Stimulated activated CD8-positive, alpha-beta memory T cell treated with anti-CD3 and anti-CD28 coated beads, Interleukin-12 subunit alpha, Interleukin-12 subunit beta, amount 100 ng/mL, for 24 hours (primary cell): Measurements from ENCODE around the gene HTRA3.

Experiments used
- DNase-seq: peaks from one replicate; pipeline ENCODE4 v3.0.0-alpha.2; 2020; ENCODE audit errors: extremely low read depth

The HTRA3 gene

DNA sequence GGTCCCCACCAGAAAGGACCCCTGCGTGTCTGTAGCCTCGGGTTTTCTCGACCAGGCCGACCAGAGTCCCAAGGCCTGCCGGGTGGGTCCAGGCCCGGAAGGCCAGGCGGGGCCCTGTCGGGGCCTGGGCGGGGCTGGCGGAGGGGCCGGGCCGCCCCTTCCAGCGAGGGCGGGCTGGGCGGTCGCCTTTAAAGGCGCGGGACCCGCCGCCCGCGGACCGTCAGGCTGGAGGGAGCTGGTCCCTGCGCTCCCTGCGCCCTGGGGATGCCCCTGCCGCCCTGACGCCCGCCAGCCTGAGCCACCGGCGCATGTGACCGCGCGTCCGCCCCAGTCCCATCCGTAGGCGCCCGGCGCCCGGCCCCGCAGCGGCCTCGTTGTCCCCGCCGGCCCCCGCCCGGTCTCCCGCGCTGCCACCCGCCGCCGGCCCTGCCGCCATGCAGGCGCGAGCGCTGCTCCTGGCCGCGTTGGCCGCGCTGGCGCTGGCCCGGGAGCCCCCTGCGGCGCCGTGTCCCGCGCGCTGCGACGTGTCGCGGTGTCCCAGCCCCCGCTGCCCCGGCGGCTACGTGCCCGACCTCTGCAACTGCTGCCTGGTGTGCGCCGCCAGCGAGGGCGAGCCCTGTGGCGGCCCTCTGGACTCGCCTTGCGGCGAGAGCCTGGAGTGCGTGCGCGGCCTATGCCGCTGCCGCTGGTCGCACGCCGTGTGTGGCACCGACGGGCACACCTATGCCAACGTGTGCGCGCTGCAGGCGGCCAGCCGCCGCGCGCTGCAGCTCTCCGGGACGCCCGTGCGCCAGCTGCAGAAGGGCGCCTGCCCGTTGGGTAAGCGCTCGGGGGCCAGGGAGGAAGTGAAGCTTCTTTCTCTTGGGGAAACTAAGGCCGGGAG, at the start of gene HTRA3:
HTRA3 (plus strand) TSS at position 220 of the 883 bp plus-strand sequence; CDS start at position 435, 215 bp downstream.
- no peak for DNase-seq

DNA sequence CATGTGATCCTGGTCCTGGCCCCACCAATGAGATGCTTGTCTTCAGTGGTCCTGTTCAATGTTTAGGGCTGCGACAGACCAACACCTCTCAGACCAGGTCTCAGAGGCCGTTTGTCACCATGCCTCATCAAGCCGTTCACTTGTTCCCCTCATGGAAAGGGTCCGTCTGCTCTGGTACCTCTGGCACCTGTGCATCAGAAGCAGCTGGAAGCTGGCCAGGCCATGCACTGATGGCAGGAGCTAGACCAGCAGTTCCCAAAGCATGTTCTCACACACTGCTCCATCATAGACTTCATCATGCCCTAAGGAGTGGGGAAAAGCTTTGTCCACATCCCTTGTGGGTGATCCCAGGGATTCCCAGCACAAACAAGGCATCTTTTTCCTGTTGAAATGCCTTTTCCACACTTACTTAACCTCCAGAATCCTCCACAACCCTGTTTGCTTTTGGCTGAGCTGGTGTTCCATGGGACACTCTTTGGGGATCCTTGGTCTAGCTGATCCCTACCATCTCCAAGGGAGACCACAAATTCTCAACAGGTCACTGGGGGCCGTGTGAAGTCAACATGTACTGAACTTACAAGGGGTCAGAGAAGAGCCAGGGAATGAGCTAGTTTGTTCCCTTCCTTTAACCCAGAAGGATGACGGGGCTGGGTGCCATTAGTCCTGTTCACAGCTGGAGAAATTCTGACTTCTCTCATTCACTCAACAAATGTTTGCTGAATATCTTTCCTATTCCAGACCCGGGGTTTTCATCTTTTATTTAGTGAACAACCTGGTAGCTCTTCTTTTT, 48.7 kb upstream of the HTRA3 start:
- no peak for DNase-seq

DNA sequence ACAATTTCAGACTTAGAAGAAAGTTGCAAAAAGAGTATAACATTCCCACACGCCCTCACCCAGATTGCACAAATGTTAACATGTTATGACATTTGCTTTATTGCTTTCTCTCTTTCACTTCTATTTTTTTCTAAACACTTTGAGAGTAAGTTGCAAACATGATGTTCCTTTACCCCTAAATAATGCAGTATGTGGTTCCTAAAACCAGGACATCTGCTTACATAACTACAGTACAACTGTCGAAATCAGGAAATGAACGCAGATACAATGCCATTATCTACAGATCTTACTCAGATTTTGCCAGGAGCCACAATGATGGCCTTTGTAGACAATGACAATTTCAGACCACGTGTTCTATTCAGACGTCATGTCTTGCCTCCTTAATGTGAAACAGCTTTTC, 48.1 kb upstream of the HTRA3 start:
- DNase-seq = no peak

DNA sequence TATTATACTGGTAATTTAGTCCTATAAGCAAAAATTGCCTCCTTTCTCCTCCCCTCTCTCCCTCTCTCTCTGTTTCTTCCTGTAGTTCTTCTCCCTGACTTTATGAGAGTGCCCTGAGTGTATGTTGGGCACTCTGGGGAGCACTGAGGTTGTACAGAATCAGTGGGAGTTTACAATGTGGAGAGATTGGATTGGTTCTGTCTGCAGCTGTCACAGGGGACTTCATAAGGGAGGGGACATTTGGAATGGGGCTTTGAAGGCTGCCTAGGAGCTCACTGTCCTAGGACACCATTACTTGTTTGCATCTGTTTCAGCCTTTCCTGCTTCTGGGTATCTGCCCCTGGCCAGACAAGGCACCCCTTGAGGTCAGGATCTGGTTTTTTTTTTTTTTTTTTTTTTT, 47.6 kb upstream of the HTRA3 start:
- no peak for DNase-seq

DNA sequence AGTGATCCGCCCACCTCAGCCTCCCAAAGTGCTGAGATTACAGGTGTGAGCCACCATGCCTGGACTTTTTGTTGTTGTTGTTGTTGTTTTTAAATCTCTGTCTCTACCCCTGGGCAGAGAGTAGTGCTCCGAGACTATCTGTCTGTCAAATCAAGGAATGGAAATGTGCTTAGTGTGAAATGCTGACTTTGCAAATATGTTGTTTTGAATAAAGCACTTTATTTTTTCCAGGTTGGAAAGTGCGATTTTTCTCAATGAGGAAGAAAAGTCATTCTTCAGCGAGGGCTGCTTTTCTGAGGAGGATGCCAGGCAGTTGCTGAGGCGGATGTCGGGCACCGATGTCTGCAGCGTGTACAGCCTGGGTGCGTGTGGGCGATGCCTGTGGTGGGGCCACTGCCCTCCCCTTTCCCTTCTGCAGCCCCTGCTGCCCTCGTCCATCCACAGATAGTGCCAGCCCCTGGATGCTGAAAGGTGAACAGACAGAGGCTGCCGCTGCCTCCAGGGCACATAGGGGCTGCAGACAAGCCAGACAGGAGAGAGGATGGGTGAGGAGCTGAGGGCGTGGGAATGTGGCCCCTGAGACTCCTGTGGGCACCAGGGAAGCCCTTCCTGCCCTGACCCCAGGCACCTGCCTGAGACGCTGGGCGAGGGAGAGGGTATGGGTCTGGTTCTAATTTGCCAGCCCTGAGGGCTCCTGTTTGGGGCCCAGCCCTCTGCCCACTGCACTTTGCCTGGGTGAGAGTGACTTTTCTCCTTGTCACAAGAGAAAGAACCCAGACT, 46.8 kb upstream of the HTRA3 start:
- no peak for DNase-seq

DNA sequence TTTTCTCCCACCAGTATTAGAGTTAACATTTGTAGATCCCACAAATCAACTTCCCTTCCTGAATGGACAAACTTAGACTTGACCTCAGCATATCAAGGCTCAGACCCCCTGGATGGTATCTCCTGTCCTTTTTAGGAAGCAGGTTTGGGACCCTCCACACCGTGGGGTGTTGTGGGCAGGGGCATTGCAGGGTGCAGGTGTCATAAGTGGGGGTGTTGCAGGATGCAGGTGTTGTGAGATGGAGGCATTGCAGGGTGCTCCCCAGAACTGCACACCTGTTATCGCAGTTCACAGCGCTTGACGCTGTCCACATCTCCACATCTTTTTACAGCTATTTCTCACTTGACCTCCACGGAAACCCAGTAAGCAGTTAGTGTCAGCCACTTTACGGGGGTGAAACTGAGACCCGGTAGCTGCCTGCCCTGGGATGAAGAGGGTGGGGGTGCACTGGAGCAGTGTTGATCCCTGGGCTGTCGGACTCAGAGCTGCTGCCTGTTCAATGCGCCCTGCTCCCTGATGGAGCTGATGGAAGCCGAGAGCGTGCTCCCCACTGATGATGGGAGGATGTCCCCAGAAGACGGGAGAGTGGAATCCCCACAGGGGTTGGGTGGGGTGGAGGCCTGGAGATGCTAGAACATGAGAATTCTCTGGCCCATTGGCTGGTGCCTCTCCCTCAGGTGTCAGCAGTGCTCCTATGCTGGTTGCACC, 45.1 kb upstream of the HTRA3 start:
- no peak for DNase-seq

DNA sequence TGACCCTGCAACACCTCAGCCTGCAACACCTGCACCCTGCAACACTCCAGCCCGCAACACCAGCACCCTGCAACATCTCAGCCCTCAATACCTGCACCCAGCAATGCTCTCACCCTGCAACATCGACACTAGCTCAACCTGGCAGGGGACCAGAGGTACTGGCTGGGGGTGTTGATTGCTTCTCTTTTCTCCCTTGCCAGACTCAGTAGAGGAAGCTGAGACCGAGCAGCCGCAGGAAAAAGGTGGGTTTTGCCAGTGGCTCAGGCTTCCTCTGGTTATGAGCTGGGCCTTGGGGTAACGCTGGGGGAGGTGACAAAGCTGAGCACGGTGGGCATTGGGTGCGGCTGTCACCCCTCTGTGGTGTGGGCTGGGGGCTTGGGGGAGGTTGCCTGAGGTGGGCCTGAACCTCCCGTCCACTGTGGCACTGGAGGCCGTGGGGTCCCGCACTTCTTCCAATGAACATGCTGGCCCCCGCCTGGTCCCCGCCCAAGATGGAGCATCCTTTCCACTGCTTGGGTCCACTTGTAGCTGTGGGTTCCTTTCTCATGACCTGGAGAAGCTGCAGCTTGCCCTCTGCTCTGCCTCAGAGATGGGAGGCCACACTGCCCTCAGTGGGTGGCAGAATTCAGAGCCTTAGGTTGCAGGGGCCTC, 44.5 kb upstream of the HTRA3 start:
- no peak for DNase-seq

DNA sequence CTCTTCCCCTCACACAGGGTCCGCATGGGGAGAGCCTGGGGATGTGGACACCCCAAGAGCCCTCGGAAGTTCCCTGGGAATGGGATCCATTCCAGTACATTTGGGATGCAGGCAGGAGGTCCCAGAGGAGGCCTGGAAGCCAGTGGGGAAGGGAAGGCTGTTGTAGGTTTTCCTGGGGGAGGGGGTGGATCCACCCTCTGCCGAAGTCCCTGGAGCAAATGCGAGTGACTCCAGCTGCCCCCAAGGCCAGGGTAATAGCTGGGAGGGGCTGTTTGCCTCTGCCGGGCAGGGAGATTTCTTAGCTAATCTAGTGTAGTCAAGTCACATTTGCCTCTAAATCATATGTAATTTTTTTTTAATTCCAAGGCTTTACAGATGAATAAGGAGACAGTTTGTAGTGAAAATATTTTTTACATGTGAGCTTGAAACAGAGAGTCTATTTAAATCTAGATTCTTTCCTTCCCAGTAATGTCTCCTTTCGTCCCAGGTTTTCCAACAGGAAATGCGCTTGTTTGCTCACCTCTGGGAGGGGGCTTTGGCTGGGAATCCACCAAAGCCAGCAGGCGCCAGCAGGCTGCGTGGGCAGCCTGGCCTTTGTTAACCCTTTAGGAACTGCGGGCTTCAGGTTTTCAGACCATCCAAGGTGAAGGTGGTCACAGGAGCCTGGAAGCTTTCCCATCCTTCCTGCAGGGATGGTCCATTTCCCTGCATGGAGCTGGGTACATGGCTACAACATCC, 43.7 kb upstream of the HTRA3 start:
- no peak for DNase-seq

DNA sequence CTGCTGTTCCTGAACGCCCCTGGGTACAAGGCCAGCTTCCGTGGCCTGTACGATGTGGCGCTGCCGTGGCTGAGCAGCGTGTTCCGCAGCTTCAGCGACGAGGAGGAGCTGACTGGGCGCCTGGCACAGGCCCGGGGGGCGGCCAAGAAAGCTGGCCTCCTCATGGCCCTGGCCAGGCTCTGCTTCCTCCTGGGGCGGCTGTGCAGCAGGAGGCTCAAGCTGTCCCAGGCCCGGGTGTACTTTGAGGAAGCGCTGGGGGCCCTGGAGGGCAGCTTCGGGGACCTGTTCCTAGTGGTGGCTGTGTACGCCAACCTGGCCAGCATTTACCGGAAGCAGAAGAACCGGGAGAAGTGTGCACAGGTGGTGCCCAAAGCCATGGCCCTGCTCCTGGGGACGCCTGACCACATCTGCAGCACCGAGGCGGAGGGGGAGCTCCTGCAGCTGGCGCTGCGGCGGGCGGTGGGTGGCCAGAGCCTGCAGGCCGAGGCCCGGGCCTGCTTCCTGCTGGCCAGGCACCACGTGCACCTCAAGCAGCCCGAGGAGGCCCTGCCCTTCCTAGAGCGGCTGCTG, 42.3 kb upstream of the HTRA3 start:
- DNase-seq = no peak

DNA sequence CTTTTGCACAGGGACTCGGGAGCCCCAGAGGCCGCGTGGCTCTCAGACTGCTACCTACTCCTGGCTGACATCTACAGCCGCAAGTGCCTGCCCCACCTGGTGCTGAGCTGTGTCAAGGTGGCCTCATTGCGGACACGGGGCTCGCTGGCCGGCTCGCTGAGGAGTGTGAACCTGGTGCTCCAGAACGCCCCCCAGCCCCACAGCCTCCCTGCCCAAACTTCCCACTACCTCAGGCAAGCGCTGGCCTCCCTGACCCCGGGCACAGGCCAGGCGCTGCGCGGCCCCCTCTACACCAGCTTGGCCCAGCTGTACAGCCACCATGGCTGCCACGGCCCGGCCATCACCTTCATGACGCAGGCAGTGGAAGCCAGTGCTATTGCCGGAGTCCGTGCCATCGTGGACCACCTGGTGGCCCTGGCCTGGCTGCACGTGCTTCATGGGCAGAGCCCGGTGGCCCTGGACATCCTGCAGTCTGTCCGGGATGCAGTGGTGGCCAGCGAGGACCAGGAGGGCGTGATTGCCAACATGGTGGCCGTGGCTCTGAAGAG, 41.7 kb upstream of the HTRA3 start:
- no peak for DNase-seq

DNA sequence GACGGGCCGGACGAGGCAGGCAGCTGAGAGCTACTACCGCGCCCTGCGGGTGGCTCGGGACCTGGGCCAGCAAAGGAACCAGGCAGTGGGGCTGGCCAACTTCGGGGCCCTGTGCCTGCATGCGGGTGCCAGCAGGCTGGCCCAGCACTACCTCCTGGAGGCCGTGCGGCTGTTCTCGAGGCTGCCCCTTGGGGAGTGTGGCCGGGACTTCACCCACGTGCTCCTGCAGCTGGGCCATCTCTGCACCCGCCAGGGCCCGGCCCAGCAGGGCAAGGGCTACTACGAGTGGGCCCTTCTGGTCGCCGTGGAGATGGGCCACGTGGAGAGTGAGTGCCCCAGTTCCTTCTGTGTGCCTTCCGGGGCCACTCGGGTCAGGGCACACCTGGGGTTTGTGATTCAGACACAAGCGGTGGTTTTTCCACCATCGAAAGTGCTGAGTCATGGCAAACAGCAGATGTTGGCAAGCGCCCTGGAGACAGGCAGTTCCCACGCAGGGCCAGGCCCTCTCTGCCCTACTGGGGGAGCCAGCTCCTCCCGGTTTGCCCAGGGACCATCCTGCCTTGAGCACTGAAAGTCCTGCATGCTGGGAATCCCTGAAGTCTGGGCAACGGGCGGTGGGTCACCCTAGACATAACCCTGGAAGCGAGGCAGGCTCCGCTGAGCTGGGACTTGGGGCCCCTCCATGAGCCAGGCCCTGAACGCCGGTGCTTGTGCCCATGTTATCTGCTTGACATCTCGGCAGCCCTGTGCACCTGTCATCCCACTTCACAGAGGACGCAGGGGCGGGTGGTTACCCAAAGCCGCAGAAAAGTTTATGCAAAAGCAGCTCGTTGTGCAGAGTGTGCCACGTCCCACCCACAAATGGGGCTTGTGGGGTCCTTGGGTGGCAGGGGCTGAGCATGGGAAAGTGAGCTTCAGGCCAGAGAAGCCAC, 41.0 kb upstream of the HTRA3 start:
- peak; percentile 46 for DNase-seq

DNA sequence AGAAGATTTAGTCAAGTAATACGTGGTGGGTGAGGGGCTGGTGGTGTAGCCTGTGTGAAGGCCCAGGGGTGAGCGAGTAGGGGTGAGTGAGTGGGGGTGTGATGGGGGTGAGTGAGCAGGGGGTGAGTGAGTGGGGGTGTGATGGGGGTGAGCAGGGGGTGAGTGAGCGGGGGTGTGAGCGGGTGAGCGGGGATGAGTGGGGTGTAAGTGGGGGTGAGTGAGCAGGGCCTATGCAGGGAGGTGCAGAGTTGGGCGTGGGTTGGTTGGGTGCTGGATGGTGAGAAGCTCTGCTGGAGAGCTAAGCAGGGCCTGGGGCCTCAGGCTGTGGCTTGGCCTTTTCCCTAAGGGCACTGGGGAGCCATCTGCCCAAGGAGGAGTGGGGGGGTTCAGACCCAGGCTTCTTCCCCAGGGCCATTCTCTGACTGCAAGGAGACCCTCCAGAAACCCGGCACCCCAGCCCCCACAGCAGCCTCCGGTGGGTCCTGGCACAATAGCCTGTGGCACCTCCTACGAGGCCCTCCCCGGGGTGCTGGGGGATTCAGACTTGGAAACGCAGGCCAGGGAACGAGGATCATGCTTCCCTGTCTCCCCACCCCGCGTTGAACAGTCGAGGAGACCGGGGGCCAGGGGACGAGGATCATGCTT, 40.1 kb upstream of the HTRA3 start:
- no peak for DNase-seq

DNA sequence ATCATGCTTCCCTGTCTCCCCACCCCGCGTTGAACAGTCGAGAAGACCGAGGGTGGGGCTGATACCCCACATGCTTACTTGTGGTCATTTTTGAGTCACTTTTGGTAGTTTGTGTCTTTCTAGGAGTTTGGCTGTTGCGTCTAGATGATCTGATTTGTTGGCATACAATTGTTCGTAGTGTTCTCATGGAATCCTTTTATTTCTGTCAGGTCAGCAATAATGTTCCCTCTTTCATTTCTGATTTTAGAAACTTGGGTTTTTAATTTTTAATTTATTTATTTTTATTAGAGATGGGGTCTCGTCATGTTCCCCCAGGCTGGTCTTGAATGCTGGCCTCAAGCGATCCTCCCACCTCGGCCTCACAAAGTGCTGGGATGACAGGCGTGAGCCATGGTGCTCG, 39.5 kb upstream of the HTRA3 start:
- no peak for DNase-seq

DNA sequence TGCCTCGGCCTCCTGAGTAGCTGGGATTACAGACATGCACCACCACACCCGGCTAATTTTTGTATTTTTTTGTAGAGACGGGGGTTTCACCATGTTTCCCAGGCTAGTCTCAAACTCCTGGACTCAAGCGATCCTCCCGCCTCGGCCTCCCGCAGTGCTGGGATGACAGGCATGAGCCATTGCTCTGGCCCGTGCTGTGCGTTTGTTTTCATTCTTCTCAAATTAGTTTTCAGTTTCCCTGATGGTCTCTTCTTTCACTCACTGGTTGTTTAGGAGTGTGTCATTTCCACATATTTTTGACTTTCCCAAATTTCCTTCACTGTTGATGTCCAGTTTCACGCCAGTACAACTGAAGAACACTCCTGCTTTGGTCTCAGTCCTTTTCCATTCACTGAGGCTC, 38.7 kb upstream of the HTRA3 start:
- no peak for DNase-seq

DNA sequence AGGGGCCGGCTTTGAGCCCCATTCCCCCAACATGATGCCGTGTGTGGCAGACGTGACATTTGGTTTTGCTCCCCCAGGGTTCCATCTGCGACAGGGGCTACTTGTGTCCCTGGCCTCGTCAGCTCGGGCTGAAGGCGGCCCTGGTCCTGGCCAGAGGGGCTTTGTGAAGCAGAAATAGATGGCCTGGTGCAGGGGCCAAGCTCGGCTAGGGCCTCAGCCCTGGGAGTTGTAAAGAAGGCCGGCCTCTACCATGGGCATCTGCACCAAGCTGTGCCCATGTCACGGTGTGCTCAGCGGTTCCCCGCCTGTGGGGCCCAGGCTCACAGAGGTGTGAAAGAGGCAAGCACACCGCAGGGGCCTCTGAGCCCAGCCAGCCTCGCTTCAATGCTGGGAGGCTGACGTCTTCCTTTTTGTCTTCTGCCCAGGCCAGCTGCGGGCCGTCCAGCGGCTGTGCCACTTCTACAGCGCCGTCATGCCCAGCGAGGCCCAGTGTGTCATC, 38.0 kb upstream of the HTRA3 start:
- no peak for DNase-seq

DNA sequence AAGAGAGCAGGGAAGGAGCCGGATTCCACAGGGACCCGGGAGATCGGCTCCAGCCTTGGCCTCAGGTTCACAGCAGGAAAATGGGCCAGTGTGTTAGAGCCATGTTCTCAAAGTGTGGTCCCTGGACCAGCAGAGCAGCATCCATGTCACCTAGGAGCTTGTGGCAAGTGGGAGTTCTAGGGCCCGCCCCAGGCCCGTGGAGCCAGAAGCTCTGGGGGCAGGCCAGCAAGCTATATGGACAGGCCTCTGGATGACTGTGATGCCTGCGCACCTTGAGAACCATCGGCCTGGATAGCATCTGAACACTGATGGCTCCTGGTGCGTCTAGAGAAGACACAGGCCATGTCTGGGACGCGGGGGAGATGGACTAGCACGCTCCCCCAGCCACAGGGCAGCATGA, 36.8 kb upstream of the HTRA3 start:
- DNase-seq = no peak

DNA sequence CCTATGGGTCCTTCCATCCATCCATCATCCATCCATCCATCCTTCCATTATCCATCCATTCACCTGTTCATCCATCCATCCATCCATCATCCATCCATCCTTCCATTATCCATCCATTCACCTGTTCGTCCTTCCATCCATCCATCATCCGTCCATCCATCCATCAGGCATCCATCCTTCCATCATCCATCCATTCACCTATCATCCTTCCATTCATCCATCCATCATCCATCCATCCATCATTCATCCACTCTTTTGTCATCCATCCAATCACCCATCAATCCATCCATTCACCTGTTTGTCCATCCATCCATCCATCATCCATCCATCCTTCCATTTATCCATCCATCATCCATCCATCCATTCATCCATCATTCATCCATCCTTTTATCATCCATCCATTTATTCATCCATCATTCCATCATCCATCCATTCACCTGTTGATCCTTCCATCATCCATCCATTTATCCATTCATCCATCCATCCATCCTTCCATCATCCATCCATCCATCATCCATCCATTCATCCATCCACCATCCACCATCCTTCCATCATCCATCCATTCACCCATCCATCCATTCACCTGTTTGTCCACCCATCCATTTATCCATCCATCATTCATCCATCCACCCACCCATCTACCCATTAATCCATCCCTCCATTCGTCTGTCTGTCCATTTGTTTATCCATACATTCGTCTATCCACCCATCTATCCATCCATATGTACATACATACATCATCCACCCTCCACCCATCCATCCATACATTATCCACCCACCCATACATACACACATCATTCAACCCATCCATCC, 35.7 kb upstream of the HTRA3 start:
- no peak for DNase-seq
